SJCRH30 (cell line): ENCODE measurements around the gene SHKBP1. TPM values are rescaled to one million over a fixed set of nuclear protein-coding genes. Genes with fewer than 3 reads are reported as not detected.

Experiments
- DNase-seq, 2 experiments: peaks; one replicate each; pipeline ENCODE4 v3.0.0-alpha.2; 2015 to 2020
- H3K27ac ChIP-seq: fragments of 250-450 bp; sonication (Bioruptor Pico); 2 replicates; pipeline ENCODE4 v1.5.1; 2020; ENCODE audit warnings: mild to moderate bottlenecking, moderate library complexity
- H3K27me3 ChIP-seq: fragments of 250-450 bp; sonication (Bioruptor Pico); 2 replicates; pipeline ENCODE4 v1.5.1; 2020; ENCODE audit warnings: mild to moderate bottlenecking, moderate library complexity
- H3K36me3 ChIP-seq: fragments of 250-450 bp; sonication (Bioruptor Pico); 2 replicates; pipeline ENCODE4 v1.5.1; 2020; ENCODE audit warnings: mild to moderate bottlenecking, moderate library complexity
- H3K4me1 ChIP-seq: fragments of 250-450 bp; sonication (Bioruptor Pico); 2 replicates; pipeline ENCODE4 v1.5.1; 2020; ENCODE audit warnings: mild to moderate bottlenecking, moderate library complexity
- H3K4me3 ChIP-seq: fragments of 250-450 bp; sonication (Bioruptor Pico); 2 replicates; pipeline ENCODE4 v1.5.1; 2020; ENCODE audit warnings: mild to moderate bottlenecking, moderate library complexity
- H3K9me3 ChIP-seq: fragments of 250-450 bp; sonication (Bioruptor Pico); replicated peaks from 2 replicates; pipeline ENCODE4 v1.5.1; 2020; ENCODE audit warnings: mild to moderate bottlenecking, moderate library complexity
- total RNA-seq: library from RNA; depleted of rRNA; stranded (reverse); fragments of >200 nt; shearing (Covaris generic); gene quantifications from 2 replicates; pipeline ENCODE4 v1.2.3, GENCODE V29; 2014

Gene SHKBP1
- total RNA-seq, 1 experiment from 2014 or later = 46.6 TPM

DNA sequence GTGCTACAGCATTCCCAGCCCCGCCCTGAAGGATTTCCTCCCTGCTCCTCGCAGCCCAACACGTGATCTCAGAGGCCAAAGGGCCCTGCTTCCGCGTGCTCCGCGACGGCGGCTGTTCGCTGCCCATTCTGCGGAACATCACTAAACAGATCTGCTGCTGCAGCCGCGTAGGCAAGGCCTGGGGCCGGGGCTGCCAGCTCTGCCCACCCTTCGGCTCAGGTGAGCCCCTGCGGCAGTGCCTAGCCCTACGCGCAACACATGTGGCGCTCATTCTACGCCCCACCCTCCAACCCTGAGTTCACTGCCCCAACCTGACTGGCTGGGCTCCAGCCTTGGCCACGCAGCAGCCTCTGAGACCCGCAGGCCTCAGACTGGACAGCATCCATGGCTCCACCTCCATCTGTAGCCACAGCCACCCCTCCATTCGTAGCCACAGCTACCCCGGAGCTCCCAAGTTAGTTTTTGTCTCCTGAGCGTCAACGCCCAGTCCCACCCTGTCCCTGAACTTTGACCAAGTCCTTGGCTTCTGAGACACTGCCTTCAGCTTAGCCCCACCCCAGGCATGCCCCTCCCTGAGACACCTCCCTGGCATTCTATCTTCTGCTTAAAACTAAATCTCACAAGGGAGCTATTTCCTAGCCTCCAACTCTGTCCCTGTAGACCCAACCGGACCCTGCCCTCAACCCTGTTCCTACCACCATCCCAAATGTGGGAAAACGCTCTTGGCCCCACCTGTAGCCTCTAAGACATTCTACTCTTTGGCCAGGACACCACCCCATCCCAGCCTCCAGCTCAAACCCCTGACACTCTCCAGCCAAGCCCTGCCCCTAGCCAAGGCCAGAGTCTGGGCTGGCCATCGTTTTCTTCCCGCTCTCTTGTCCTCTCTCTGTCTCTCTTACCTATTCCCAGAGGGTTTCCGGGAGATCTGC, 30.9 kb downstream of the SHKBP1 start:
- Histone ChIP-seq H3K27me3 (no peaks in the 10 kb centered on the region), H3K27ac (no peak overlapping the region), H3K9me3 (no peaks in the 10 kb centered on the region), H3K4me1 (peaks cover 13% of the 10 kb centered on the region), H3K36me3 (no peaks in the 10 kb centered on the region), H3K4me3 (no peak overlapping the region)
- DNase-seq = no peak

DNA sequence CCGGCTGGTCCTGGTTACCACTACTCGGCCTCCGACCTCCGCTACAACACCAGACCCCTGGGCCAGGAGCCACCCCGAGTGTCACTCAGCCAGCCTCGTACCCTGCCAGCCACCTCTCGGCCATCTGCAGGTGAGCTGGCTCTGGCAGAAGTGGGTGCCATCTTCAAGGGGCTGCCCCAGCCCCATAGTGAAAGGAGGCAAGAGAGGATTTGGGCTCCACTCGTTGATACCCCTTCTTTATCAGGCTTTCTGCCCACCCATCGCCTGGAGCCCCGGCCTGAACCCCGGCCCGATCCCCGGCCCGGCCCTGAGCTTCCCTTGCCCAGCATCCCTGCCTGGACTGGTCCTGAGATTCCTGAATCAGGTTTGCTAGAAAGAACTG, 31.6 kb downstream of the SHKBP1 start:
- H3K27me3 ChIP-seq = no peaks in the 10 kb centered on the region

DNA sequence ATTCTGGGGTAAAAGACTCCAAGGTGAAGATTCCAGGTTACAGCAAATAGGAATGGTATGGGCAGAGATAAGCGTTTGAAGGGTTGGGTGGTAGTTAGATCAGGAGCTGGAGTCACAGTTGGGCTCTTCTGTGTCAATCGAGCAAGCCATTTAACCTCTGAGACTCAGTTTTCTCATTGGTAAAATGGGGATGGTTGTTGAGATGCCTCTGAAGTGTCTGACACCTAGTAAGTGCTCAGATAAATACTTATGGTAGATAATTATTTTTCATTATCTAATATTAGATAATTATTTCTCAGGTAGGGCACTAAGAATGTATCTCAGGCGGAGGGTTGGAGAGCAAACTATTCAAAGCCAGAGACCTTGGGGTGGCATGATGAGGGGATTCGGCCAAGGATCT, 32.3 kb downstream of the SHKBP1 start:
- peaks cover 4% of the 10 kb centered on the region; the same call in 1 of the 2 replicates for H3K4me1 ChIP-seq
- no peaks in the 10 kb centered on the region for H3K36me3 ChIP-seq
- no peak overlapping the region for H3K27ac ChIP-seq
- H3K27me3 ChIP-seq = no peaks in the 10 kb centered on the region
- H3K4me3 ChIP-seq = no peak overlapping the region
- H3K9me3 ChIP-seq = no peaks in the 10 kb centered on the region
- no peak for DNase-seq

More for the DNA sequence above, 31.6 kb downstream of the SHKBP1 start:
- no peak for DNase-seq
- no peak overlapping the region for H3K27ac ChIP-seq
- no peaks in the 10 kb centered on the region for H3K36me3 ChIP-seq
- H3K4me3 ChIP-seq = no peak overlapping the region
- H3K4me1 ChIP-seq = peaks cover 6% of the 10 kb centered on the region
- H3K9me3 ChIP-seq = no peaks in the 10 kb centered on the region

DNA sequence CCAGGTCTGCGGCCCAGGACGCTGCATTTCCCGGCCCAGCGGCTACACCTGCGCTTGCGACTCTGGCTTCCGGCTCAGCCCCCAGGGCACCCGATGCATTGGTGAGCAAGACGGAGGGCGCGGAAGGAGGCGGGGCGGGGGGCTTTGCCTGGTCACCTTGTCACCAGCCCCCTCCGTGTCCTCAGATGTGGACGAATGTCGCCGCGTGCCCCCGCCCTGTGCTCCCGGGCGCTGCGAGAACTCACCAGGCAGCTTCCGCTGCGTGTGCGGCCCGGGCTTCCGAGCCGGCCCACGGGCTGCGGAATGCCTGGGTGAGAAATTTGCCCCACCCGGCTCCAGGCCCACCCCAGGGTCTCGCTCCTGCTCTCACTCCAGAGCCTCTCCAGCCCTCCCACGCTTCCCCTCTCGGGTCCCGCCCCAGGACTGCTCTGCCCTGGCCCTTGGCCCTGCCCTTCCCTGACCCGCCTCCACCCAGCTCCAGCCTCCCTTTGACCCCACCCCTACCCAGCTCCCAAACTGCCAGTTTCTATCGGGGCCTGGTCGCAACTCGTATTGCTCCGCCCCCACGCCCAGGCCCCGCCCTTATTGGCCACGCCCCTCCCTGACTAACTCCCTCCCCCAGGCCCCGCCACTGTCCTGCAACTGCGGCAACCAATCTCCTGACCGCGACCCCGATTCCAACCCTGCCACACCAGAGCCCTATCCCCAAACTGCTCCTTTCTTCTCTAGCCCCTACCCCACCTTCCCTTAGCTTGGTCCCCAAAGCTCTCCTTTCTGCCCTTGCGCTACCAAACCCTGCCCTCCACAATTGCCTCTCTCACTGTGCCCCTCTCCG, 33.1 kb downstream of the SHKBP1 start:
- Histone ChIP-seq H3K27ac (no peak overlapping the region), H3K4me3 (peak overlapping the region; percentile 48), H3K9me3 (no peaks in the 10 kb centered on the region), H3K36me3 (no peaks in the 10 kb centered on the region), H3K27me3 (no peaks in the 10 kb centered on the region), H3K4me1 (peaks cover 4% of the 10 kb centered on the region; the same call in 1 of the 2 replicates)
- DNase-seq = peak; percentile 91

DNA sequence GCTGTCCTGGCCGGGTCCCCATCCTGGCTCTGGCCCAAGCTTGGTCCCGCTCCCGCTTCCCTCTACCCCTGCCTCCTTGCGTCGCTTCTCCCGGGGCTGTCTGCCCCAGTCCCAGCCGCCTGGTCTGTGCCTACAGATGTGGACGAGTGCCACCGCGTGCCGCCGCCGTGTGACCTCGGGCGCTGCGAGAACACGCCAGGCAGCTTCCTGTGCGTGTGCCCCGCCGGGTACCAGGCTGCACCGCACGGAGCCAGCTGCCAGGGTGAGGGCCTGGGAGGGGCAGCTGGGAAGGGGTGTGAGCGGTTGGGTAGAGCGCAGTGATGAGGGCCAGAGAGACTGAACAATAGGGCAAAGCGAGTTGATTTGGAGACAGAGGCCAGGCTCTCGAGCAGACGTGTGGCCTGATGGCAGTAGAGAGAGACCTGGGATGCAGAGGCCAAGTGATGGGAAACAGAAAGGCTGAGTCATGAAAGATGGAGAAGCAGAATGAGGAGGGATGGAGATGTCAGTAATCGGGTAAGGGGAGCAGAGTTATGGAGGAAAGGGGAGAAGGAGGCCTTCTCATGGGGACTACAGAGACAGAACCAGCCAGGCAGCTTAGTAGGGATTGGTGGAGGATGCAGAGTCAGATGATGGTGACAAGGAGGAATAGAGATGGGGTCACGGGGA, 33.9 kb downstream of the SHKBP1 start:
- Histone ChIP-seq H3K27me3 (no peaks in the 10 kb centered on the region), H3K4me3 (peak overlapping the region; percentile 48), H3K27ac (no peak overlapping the region), H3K4me1 (peaks cover 4% of the 10 kb centered on the region; the same call in 1 of the 2 replicates), H3K9me3 (no peaks in the 10 kb centered on the region), H3K36me3 (no peaks in the 10 kb centered on the region)
- no peak for DNase-seq

DNA sequence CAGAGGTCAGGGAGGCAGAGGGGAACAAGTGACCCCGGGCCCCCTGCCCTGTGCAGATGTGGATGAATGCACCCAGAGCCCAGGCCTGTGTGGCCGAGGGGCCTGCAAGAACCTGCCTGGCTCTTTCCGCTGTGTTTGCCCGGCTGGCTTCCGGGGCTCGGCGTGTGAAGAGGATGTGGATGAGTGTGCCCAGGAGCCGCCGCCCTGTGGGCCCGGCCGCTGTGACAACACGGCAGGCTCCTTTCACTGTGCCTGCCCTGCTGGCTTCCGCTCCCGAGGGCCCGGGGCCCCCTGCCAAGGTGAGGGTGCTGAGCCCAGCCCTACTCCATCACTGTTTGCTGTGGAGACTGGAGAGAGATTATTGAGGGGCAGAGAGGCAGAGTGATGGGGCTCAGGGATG, 34.4 kb downstream of the SHKBP1 start:
- H3K27me3 ChIP-seq = no peaks in the 10 kb centered on the region

DNA sequence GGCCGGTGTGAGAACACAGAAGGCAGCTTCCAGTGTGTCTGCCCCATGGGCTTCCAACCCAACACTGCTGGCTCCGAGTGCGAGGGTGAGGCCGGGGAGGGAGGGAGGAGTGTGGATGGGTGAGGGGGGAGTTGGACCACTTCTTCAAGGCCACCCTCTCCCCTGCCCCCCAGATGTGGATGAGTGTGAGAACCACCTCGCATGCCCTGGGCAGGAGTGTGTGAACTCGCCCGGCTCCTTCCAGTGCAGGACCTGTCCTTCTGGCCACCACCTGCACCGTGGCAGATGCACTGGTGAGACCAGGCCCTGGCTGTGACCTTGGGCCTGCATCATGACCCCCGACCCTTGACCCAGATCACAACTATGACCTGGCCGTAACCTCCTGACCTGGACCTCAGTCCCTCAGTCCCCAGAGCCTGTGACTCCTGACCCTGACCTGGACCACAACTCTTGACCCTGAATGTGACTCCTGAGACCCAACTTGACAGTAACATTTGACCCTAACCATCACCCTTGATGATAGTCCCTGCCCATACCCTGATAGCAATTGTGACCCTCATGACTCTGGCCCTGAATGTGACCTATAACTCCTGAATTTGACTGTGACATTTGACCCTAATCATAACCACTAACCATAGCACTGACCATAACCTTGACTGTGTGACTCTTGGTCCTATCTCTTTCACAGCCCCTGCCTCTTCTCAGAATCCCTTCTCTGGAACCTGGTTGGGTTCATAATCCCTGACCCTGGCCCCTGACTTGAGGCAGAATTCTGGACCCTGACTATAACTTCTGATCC, 35.4 kb downstream of the SHKBP1 start:
- no peak overlapping the region for H3K27ac ChIP-seq

More for the DNA sequence above, 34.4 kb downstream of the SHKBP1 start:
- no peak overlapping the region for H3K27ac ChIP-seq
- H3K4me1 ChIP-seq = no peaks in the 10 kb centered on the region; the same call in 1 of the 2 replicates
- no peak for DNase-seq
- H3K9me3 ChIP-seq = no peaks in the 10 kb centered on the region
- no peak overlapping the region for H3K4me3 ChIP-seq
- no peaks in the 10 kb centered on the region for H3K36me3 ChIP-seq

DNA sequence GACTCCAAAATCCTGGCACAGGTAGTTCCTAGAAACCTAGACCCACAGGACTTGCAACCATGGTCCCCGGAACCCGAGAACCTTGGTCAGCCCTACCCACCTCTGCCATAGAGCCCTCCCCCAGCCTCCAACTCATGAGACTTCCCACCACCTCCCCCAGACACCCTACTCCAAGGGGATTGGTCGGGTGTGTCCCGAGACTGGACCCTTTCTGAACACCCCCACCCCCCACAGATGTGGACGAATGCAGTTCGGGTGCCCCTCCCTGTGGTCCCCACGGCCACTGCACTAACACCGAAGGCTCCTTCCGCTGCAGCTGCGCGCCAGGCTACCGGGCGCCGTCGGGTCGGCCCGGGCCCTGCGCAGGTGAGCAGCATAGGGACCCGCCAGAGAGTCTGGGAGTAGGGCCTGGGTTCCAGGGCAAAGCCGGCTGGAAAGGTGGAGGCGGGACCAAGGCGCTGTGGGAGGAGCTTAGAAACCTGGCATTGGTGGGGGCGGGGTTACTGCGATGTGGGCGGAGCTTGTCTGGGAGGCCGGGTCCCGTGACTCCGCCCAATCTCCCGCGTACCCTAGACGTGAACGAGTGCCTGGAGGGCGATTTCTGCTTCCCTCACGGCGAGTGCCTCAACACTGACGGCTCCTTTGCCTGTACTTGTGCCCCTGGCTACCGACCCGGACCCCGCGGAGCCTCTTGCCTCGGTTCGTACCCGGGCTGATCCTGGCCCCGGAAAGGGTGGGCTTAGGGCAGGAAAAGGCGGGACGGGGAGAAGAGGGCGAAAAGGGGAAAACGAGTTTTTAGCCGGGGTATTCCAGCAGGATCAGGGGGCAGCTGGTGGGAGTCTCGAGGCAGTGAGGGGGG, 36.4 kb downstream of the SHKBP1 start:
- H3K9me3 ChIP-seq = no peaks in the 10 kb centered on the region
- H3K4me3 ChIP-seq = no peak overlapping the region
- no peaks in the 10 kb centered on the region for H3K4me1 ChIP-seq
- no peaks in the 10 kb centered on the region for H3K27me3 ChIP-seq
- no peak overlapping the region for H3K27ac ChIP-seq
- no peaks in the 10 kb centered on the region for H3K36me3 ChIP-seq
- DNase-seq = no peak

More for the DNA sequence above, 35.4 kb downstream of the SHKBP1 start:
- no peak overlapping the region for H3K4me3 ChIP-seq
- H3K4me1 ChIP-seq = no peaks in the 10 kb centered on the region
- H3K27me3 ChIP-seq = no peaks in the 10 kb centered on the region
- DNase-seq = no peak
- no peaks in the 10 kb centered on the region for H3K36me3 ChIP-seq
- no peaks in the 10 kb centered on the region for H3K9me3 ChIP-seq

DNA sequence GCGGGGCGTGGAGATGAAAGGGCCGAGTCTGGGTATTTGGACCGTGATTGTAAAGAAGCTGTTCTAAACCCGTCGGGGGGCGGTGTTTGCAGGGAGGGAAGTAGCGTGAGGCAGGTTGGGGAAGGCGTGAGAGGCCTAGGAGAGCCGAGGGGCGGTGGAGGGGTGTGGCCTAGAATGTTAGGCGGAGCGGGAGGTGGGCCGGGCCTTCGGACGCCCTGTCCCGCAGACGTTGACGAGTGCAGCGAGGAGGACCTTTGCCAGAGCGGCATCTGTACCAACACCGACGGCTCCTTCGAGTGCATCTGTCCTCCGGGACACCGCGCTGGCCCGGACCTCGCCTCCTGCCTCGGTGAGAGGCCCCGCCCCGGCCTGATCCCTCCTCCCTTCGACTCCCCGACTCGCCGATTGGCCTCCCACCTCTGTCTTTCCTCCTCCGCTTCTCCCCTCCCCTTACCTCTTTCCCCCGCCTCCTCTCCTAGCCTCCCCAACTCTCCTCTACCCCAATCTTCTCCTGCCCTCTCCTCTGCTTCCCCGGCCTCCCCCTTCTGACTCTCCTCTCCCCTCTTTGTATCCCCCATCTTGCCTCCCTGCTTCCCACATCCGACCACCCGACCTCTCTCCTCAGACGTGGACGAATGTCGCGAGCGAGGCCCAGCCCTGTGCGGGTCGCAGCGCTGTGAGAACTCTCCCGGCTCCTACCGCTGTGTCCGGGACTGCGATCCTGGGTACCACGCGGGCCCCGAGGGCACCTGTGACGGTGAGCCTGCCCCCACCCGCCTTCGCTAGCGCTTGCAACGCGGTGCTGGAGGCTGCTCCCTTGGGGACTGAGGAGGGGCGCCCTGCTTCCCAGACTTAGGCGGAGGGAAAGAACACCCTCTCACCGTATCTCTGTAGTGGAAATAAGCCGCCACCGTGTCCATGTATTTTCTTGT, 37.3 kb downstream of the SHKBP1 start:
- H3K27ac ChIP-seq = no peak overlapping the region
- no peak for DNase-seq
- no peak overlapping the region for H3K4me3 ChIP-seq
- H3K4me1 ChIP-seq = no peaks in the 10 kb centered on the region
- no peaks in the 10 kb centered on the region for H3K27me3 ChIP-seq
- no peaks in the 10 kb centered on the region for H3K36me3 ChIP-seq
- no peaks in the 10 kb centered on the region for H3K9me3 ChIP-seq

DNA sequence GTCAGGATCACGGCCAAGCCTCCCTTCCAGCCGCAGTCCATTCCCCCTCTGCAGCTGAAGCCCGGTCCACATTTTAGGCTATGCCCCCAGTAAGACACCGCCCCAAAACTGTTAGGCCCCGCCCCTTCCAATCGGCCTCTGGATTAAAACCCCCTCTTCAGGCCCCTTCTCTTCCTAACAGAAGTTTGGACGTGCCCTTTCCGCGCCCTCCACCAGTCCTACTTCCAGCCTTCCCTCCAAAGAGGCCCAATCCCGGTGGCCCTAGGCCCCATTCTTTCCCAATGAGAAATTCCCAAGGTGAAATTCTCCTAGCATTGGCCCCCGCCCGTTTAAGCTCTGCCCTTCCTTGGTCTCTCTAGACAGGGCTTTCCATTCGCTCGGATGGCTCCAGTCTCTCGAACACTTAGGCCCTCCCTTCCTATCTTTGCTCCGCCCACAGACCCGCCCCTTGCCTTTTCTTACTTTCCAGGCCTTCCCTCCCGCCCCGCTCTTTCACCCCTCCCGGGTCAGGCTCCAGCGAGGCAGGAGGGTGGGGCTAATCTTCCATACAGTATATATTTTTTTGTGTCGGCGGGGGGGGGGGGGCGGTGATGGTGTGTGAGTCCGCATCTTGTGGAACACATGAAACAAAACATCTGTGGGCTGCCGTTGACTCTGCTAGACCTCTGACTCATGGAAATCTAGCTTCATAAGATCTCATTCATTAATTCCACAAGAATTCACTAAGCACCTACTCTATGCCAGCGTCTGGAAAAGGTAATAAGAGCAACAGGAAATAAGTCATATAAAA, 38.1 kb downstream of the SHKBP1 start:
- no peaks in the 10 kb centered on the region for H3K9me3 ChIP-seq
- H3K4me1 ChIP-seq = no peaks in the 10 kb centered on the region
- H3K27ac ChIP-seq = no peak overlapping the region
- no peaks in the 10 kb centered on the region for H3K36me3 ChIP-seq
- H3K4me3 ChIP-seq = no peak overlapping the region
- no peak for DNase-seq
- no peaks in the 10 kb centered on the region; the same call in 1 of the 2 replicates for H3K27me3 ChIP-seq

DNA sequence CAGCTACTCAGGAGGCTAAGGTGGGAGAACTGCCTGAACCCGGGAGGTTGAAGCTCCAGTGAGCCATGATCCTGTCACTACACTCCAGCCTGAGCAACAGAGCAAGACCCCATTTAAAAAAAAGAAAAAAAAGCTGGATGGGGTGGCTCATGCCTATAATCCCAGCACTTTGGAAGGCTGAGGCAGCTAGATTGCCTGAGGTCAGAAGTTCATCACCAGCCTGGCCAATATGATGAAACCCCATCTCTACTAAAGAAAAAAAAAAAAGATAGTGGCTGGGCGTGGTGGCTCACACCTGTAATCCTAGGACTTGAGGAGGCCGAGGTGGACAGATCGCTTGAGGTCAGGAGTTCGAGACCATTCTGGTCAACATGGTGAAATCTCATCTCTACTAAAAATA, 39.5 kb downstream of the SHKBP1 start:
- no peaks in the 10 kb centered on the region for H3K36me3 ChIP-seq
- no peak overlapping the region for H3K27ac ChIP-seq
- H3K4me3 ChIP-seq = no peak overlapping the region
- no peaks in the 10 kb centered on the region; the same call in 1 of the 2 replicates for H3K27me3 ChIP-seq
- DNase-seq = no peak
- no peaks in the 10 kb centered on the region for H3K9me3 ChIP-seq
- H3K4me1 ChIP-seq = no peaks in the 10 kb centered on the region

DNA sequence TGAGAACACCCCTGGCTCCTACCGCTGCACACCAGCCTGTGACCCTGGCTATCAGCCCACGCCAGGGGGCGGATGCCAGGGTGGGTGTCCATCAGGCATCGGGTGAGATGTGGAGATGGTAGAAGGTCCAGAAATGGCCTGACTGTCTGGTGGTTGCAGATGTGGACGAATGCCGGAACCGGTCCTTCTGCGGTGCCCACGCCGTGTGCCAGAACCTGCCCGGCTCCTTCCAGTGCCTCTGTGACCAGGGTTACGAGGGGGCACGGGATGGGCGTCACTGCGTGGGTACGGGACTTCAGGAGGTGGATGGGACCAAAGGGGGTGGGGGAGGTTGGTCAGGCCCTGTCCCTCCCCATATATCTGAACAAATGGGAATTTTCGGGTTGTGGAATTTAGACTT, 40.3 kb downstream of the SHKBP1 start:
- no peaks in the 10 kb centered on the region; the same call in 1 of the 2 replicates for H3K27me3 ChIP-seq
- H3K27ac ChIP-seq = no peak overlapping the region
- H3K9me3 ChIP-seq = no peaks in the 10 kb centered on the region
- H3K4me3 ChIP-seq = no peak overlapping the region
- no peaks in the 10 kb centered on the region for H3K4me1 ChIP-seq
- DNase-seq = no peak
- H3K36me3 ChIP-seq = no peaks in the 10 kb centered on the region
